Measurements from ENCODE around the gene RABL6. TPM values are rescaled to one million over a fixed set of nuclear protein-coding genes. Genes with fewer than 3 reads are reported as not detected.
"Not testable (repeated sequence)": the region's sequence is repeated elsewhere in the genome, so short reads cannot be mapped to it uniquely, and the experiment has no call there.

Gene RABL6
- total RNA-seq, 1 donor: 36.4 TPM

DNA sequence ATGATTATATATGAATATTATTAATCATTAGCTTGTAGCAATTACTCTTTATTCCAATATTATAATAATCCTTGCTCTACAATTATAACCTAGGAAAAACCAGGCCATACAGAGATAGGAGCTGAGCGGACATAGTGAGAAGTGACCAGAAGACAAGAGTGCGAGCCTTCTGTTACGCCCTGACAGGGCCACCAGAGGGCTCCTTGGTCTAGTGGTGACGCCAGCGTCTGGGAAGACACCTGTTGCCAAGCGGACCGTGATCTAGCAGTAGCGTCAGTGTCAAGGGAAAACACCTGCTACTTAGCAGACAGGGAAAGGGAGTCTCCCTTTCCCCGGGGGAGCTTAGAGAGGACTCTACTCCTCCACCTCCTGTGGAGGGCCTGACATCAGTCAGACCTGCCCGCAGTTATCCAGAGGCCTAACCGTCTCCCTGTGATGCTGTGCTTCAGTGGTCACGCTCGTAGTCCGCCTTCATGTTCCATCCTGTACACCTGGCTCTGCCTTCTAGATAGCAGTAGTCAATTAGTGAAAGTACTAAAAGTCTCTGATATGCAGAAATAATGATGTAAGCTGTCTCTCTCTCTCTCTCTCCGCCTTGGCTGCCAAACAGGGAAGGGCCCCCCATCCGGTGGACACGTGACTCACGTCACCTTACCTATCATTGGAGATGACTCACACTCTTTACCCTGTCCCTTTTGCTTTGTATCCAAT, 41.2 kb upstream of the RABL6 start:
- not testable (repeated sequence) for H3K27me3 ChIP-seq (ENCODE audit: insufficient read depth, low read length); H3K4me3 ChIP-seq (ENCODE audit: low read length); H3K4me1 ChIP-seq (ENCODE audit: insufficient read depth, low read length); H3K9me3 ChIP-seq (ENCODE audit: low read depth, low read length)

DNA sequence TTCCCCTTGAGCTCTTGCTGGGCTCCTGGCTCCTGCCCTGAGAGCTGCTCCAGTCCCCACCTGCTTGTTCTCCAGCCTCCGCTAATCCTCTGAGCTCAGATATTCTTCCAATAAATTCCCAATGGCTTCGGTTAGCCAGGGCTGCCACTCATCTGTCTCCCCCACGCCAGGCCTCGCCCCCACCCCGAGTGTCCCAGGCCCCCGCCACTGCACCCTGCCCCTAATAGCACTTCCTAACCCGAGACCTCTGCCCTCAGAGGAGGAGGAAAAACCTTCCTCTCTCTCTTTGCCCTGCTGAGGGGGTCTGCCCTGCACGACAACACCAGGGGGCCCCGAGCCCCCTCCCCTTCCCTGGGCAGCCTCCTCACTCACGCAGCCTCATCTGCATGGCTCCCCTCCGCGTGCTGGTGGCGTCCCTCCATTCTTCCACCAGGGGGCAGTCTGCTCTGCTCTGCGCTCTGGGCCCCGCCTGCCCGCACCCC, 38.0 kb upstream of the RABL6 start:
- no peaks in the 10 kb centered on the region for H3K27me3 ChIP-seq (ENCODE audit: insufficient read depth, low read length)
- no peaks in the 10 kb centered on the region for H3K9me3 ChIP-seq (ENCODE audit: low read depth, low read length)
- no peak overlapping the region for H3K4me3 ChIP-seq (ENCODE audit: low read length)
- H3K4me1 ChIP-seq (ENCODE audit: insufficient read depth, low read length): no peaks in the 10 kb centered on the region

DNA sequence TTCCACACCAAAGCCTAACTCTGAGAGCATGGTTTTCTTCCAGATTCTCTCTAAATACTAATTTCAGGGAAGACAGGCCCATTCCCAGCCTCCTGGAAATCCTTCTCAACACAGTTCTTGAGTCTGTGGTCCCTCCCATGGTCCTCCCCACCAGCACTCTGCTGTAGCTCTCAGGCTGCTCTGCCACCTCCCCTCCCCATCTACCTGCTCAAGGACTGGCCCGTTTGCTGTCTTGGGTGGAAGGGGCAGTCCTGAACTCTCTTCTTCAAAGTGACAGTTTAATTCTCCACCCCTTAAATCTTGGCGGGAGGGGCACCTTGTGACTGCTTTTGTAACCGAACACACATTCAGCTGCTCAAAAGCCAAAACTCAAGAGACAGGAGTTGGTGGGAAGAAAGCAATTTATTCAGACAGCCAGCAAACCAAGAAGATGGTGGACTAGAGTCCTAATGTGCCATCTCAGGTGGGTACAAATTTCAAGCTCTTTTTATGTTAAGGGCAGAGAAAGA, 35.8 kb upstream of the RABL6 start:
- H3K9me3 ChIP-seq (ENCODE audit: low read depth, low read length): no peaks in the 10 kb centered on the region
- no peak overlapping the region for H3K4me3 ChIP-seq (ENCODE audit: low read length)
- H3K4me1 ChIP-seq (ENCODE audit: insufficient read depth, low read length): no peaks in the 10 kb centered on the region
- H3K27me3 ChIP-seq (ENCODE audit: insufficient read depth, low read length): no peaks in the 10 kb centered on the region

DNA sequence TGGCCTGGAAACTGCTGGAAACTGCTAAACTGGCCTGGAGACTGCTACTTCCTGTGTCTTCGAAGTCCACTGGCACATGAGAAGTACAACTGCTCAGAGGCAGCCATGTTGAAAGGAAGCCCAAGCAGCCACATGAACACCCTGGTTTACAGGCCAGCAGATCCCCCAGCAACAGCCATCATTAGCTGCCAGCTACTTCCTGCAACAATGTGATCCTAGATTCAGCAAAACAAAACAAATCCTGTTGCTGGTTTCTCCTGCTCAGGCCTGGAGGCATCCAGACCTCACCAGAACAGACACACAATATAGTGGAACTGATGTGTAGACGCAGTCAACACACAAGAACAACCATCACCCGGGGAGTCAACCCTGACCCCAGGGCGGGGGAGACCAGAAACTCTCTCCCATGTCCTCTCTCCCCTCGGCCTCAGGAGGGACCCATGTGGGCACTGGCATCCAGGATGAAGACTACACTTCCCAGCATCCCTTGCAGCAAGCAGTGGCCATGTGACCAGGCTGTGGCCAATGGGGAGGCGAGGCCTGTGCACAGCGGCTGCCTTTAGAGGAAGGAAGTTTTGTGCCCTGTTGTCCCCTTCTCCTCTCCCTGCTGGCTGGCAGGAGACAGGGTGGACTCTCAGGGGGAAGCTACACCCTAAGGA, 34.2 kb upstream of the RABL6 start:
- H3K27me3 ChIP-seq (ENCODE audit: insufficient read depth, low read length): no peaks in the 10 kb centered on the region
- H3K4me1 ChIP-seq (ENCODE audit: insufficient read depth, low read length): no peaks in the 10 kb centered on the region
- no peaks in the 10 kb centered on the region for H3K9me3 ChIP-seq (ENCODE audit: low read depth, low read length)
- no peak overlapping the region for H3K4me3 ChIP-seq (ENCODE audit: low read length)

DNA sequence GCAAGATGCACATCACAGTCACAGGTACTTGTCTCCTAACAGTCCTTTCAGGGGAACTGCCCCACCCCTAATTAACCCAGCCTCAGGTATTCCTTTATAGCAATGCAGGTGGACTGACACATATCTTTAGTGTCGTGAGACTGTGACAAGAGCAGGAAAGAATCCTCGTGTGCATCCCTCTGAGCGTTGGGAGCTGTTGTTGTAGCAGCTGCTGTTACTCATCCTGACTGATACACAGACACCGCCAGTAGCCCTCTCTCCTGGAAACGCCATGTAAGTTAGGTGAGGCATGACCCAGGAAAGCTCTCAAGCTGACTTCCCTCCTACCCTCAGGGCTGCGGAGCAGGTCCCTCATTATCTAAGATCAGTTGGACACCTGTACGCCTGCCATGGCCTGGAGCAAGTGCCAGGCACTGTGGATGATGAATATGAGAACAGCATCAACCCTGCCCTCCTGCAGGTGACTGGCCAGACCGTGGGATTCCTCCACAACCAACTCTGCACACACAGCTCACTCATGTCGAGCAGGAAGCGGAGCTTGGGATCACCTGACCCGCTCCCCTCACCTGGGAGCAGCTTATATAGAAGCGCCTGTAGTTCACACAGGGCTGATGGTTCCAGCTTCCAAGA, 33.2 kb upstream of the RABL6 start:
- H3K27me3 ChIP-seq (ENCODE audit: insufficient read depth, low read length): no peaks in the 10 kb centered on the region

DNA sequence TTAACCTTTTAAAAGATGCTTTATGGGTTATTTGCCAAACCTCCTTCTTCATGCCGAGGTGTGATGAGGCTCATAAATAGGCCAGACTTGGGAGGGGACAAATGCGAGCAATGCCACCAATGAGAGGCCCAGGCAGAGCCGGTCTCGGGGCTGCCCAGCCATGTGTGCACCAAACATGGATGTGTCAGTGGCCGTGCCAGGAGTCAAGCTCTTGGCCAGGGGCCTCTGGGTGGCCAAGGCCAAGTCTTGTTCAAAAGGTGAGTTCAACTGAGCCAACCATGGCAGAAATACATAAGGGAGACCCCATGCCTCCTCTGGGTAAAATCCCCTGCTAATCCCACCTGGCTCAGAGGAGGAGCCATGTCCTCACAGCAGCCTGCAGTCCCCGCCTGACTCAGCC, 32.6 kb upstream of the RABL6 start:
- no peaks in the 10 kb centered on the region for H3K4me1 ChIP-seq (ENCODE audit: insufficient read depth, low read length)
- no peaks in the 10 kb centered on the region for H3K9me3 ChIP-seq (ENCODE audit: low read depth, low read length)
- no peak overlapping the region for H3K4me3 ChIP-seq (ENCODE audit: low read length)
- H3K27me3 ChIP-seq (ENCODE audit: insufficient read depth, low read length): no peaks in the 10 kb centered on the region

More for the DNA sequence above, 33.2 kb upstream of the RABL6 start:
- H3K4me1 ChIP-seq (ENCODE audit: insufficient read depth, low read length): no peaks in the 10 kb centered on the region
- H3K4me3 ChIP-seq (ENCODE audit: low read length): no peak overlapping the region
- no peaks in the 10 kb centered on the region for H3K9me3 ChIP-seq (ENCODE audit: low read depth, low read length)

DNA sequence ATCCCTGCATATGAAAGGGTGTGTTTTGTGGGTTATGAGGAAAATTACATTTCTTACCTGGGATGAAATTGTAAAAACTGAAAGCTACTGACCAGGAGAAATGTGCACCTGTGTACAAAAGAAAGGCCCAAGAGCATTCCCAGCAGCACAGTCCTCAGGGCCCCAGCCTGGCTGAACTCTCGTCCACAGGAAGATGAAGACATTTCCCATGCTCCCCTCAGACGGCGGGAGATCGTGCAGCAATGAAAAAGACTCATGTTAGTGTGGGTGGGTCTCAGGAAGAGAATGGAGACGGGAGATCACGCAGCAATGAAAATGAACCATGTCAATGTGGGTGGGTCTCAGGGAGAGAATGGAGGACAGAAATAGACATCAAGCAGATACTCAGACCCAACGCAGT, 30.8 kb upstream of the RABL6 start:
- H3K9me3 ChIP-seq (ENCODE audit: low read depth, low read length): no peaks in the 10 kb centered on the region
- no peaks in the 10 kb centered on the region for H3K27me3 ChIP-seq (ENCODE audit: insufficient read depth, low read length)
- no peaks in the 10 kb centered on the region for H3K4me1 ChIP-seq (ENCODE audit: insufficient read depth, low read length)
- H3K4me3 ChIP-seq (ENCODE audit: low read length): no peak overlapping the region

DNA sequence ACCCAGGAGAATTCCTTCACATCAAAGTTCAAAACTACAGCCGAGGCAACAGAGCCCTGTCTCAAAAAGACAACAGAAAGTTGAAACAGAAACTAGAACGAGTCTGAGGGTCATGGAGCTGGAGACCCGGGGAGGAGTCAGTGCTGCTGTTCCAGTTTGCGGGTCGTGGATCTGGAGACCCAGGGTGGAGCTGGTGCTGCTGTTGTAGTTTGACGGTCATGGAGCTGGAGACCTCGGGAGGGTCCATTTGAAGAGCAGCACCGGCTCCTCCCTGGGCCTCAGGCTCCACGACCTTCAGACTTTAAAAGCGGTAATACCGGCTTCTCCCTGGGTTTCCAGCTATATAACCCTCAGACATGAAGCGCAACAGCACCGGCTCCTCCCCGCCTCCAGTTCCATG, 30.4 kb upstream of the RABL6 start:
- H3K27me3 ChIP-seq (ENCODE audit: insufficient read depth, low read length): no peaks in the 10 kb centered on the region
- H3K4me1 ChIP-seq (ENCODE audit: insufficient read depth, low read length): no peaks in the 10 kb centered on the region
- no peak overlapping the region for H3K4me3 ChIP-seq (ENCODE audit: low read length)
- H3K9me3 ChIP-seq (ENCODE audit: low read depth, low read length): no peaks in the 10 kb centered on the region

DNA sequence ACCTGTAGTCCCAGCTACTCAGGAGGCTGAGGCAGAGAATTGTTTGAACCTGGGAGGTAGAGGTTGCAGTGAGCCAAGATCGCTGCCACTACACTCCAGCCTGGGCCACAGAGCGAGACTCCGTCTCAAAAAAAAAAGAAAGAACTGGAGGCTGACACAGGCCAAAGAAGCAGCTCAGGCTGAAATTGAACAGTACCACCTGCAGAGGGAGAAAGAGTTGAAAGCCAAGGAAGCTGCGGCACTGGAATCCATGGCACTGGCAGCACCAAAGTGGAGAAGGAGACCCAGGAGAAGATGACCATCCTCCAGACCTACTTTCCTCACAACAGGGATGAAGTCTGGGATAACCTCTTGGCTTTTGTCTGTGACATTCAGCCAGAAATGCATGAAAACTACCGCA, 27.9 kb upstream of the RABL6 start:
- Histone ChIP-seq H3K9me3 (ENCODE audit: low read depth, low read length) (no peaks in the 10 kb centered on the region), H3K4me1 (ENCODE audit: insufficient read depth, low read length) (no peaks in the 10 kb centered on the region), H3K4me3 (ENCODE audit: low read length) (no peak overlapping the region), H3K27me3 (ENCODE audit: insufficient read depth, low read length) (no peaks in the 10 kb centered on the region)

DNA sequence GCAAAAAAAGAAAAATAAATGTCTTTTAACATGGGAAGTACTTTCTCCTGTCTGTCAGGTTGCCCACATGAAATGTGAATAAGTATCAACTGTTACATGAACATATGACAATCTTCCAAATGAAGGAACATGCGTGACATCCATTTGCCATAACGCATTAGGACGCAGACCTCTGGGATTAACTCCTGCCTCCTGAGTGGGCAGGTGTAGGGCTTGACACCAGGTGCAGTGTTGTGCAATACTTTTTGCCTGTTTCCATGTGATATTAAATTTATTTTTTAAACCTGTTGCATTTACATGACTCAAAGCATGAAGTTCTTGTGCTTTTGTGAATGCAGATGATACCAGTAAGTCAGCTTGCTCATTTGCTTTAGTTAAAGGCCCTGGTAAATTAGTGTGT, 25.3 kb upstream of the RABL6 start:
- H3K4me3 ChIP-seq (ENCODE audit: low read length): no peak overlapping the region
- peaks cover 1% of the 10 kb centered on the region for H3K4me1 ChIP-seq (ENCODE audit: insufficient read depth, low read length)
- no peaks in the 10 kb centered on the region for H3K27me3 ChIP-seq (ENCODE audit: insufficient read depth, low read length)
- no peaks in the 10 kb centered on the region for H3K9me3 ChIP-seq (ENCODE audit: low read depth, low read length)

DNA sequence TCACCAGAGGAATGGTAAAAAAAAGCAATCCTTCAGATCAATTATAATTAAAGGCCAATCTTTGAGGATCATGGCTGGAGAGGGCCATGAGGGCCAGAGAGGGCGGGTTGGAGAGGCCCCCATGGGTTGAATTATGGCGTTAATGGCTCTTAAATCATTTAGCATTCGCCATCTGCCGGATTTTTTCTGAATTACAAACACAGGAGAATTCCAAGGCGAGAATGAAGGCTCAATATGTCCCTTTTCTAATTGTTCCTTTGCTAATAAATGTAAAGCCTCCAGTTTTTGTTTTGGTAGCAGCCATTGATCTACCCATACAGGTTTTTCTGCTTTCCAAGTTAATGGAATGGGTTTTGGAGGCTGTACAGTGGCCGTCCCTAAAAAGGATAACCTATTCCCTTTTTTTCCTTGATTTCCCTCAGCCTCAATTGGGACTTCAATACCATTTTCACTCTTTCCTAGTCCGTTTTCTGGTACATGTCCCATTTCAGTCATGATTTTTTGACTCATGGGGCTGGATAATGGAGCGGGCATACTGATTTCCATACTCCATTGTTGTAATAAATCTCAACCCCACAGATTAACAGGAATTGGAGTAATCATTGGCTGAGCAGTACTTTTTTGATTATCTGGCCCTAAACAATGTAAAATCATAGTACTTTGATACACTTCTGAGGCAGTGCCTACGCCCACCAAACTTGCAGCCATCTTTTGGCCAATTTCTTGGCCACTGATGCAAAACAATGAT, 23.3 kb upstream of the RABL6 start:
- Histone ChIP-seq H3K4me3 (ENCODE audit: low read length) (no peak overlapping the region), H3K4me1 (ENCODE audit: insufficient read depth, low read length) (peaks cover 7% of the 10 kb centered on the region), H3K9me3 (ENCODE audit: low read depth, low read length) (no peaks in the 10 kb centered on the region), H3K27me3 (ENCODE audit: insufficient read depth, low read length) (no peaks in the 10 kb centered on the region)

DNA sequence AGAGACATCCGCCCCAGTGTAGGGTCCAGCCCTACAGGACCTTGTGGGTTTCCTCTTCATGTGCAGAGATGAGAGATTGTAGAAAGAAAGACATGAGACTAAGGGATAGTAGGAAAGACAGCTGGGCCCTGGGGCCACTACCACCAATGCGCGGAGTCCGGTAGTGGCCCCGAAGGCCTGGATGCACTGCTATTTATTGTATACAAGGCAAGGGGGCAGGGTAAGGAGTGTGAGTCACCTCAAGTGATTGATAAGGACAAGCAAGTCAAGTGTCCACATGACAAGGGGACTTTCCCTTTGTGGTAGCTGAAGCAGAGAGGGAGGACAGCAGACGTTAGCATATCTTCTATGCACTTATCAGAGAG, 22.8 kb upstream of the RABL6 start:
- H3K4me1 ChIP-seq (ENCODE audit: insufficient read depth, low read length): peaks cover 7% of the 10 kb centered on the region
- no peaks in the 10 kb centered on the region for H3K27me3 ChIP-seq (ENCODE audit: insufficient read depth, low read length)
- no peak overlapping the region for H3K4me3 ChIP-seq (ENCODE audit: low read length)
- H3K9me3 ChIP-seq (ENCODE audit: low read depth, low read length): no peaks in the 10 kb centered on the region

DNA sequence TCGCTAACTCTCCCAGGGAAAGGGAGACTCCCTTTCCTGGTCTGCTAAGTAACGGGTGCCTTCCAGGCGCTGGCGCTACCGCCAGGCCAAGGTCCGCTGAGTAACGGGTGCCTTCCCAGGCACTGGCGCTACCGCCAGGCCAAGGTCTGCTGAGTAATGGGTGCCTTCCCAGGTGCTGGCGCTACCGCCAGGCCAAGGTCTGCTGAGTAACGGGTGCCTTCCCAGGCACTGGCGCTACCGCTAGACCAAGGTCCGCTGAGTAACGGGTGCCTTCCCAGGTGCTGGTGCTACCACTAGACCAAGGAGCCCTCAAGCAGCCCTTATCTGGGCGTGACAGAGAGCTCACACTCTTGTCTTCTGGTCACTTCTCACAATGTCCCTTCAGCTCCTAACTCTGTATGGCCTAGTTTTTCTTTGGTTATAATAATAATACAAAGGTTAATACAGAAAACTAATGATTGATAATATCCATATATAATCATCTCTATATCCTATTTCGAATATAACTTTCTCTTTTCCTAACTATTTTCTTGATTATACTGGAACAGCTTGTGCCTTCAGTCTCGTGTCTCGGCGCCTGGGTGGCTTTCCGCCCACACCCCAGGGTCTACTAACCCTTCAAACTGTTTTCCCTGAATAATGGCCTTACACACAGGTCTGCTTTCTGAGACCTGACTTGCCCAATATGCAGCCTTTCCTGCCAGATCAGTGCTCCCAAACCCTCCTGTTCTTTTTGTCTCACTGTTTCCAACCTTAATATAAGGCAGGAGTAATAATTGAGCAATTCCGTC, 22.0 kb upstream of the RABL6 start:
- H3K4me3 ChIP-seq (ENCODE audit: low read length); H3K9me3 ChIP-seq (ENCODE audit: low read depth, low read length); H3K27me3 ChIP-seq (ENCODE audit: insufficient read depth, low read length): not testable (repeated sequence)
- H3K4me1 ChIP-seq (ENCODE audit: insufficient read depth, low read length): peaks cover 12% of the 10 kb centered on the region

DNA sequence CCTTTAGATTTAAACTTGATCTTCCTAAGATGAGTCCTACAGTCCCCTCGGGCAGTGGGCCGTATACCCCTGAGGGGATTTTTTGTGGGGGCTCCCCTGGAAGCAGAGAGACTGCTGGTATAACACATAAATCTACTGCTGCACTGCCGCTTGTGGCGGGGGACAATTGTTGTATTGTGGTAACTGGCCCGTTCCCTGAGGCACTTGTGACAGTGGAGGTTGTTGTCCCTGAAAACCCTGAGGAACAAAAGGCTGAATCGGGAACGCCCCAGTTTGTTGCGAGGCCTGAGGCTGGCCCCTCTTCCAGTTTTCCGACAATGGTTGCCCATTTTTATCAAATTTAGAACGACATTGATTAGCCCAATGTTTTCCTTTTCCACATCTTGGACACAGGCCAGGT, 21.3 kb upstream of the RABL6 start:
- peaks cover 15% of the 10 kb centered on the region for H3K4me1 ChIP-seq (ENCODE audit: insufficient read depth, low read length)
- no peak overlapping the region for H3K4me3 ChIP-seq (ENCODE audit: low read length)
- no peaks in the 10 kb centered on the region for H3K9me3 ChIP-seq (ENCODE audit: low read depth, low read length)
- no peaks in the 10 kb centered on the region for H3K27me3 ChIP-seq (ENCODE audit: insufficient read depth, low read length)
